ENCODE data around the gene GRK3.
"Not testable (repeated sequence)": the region's sequence is repeated elsewhere in the genome, so short reads cannot be mapped to it uniquely, and the experiment has no call there.

DNA sequence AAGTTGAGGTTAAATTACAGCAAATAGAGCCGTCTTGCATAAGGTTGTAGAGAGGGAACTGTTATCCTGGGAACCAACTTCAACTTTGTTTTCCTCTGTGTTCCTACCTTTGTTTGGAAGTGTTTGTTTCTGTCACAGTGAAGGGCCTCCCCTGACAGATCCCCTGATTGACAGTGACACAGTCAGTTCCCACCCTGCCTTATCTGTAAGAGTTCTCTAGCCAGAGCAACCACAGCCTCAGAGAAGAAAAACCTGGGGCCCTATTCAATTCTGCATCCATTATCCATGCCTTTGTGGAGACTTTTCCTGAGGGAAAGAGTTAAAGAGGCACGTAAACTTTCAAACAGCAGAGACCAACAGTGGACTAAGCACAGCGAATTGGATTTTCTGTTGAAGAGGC is 48.7 kb downstream of the GRK3 start:
- TF ChIP-seq YY1 (IDR thresholded peaks at IDR 0.05; ENCODE audit: extremely low read depth, insufficient replicate concordance, low read depth, low read length); POLR2A (IDR thresholded peaks at IDR 0.05; ENCODE audit: borderline replicate concordance, extremely low read depth, insufficient read depth, insufficient read length); SP1 (IDR thresholded peaks at IDR 0.05; ENCODE audit: low read depth); ZNF274 (IDR thresholded peaks at IDR 0.05; ENCODE audit: low read depth, low read length): not testable (repeated sequence)
- TF ChIP-seq, protein P1, sequence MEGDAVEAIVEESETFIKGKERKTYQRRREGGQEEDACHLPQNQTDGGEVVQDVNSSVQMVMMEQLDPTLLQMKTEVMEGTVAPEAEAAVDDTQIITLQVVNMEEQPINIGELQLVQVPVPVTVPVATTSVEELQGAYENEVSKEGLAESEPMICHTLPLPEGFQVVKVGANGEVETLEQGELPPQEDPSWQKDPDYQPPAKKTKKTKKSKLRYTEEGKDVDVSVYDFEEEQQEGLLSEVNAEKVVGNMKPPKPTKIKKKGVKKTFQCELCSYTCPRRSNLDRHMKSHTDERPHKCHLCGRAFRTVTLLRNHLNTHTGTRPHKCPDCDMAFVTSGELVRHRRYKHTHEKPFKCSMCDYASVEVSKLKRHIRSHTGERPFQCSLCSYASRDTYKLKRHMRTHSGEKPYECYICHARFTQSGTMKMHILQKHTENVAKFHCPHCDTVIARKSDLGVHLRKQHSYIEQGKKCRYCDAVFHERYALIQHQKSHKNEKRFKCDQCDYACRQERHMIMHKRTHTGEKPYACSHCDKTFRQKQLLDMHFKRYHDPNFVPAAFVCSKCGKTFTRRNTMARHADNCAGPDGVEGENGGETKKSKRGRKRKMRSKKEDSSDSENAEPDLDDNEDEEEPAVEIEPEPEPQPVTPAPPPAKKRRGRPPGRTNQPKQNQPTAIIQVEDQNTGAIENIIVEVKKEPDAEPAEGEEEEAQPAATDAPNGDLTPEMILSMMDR (IDR thresholded peaks at IDR 0.05 in 2 of 3, conservative IDR thresholded peaks at IDR 0.05 in 1 of 3; ENCODE audit: borderline replicate concordance in 1 of 3, insufficient read depth in 1 of 3, low read depth in 2 of 3, low read length in 2 of 3): not testable (repeated sequence)
- TF ChIP-seq, protein P2, sequence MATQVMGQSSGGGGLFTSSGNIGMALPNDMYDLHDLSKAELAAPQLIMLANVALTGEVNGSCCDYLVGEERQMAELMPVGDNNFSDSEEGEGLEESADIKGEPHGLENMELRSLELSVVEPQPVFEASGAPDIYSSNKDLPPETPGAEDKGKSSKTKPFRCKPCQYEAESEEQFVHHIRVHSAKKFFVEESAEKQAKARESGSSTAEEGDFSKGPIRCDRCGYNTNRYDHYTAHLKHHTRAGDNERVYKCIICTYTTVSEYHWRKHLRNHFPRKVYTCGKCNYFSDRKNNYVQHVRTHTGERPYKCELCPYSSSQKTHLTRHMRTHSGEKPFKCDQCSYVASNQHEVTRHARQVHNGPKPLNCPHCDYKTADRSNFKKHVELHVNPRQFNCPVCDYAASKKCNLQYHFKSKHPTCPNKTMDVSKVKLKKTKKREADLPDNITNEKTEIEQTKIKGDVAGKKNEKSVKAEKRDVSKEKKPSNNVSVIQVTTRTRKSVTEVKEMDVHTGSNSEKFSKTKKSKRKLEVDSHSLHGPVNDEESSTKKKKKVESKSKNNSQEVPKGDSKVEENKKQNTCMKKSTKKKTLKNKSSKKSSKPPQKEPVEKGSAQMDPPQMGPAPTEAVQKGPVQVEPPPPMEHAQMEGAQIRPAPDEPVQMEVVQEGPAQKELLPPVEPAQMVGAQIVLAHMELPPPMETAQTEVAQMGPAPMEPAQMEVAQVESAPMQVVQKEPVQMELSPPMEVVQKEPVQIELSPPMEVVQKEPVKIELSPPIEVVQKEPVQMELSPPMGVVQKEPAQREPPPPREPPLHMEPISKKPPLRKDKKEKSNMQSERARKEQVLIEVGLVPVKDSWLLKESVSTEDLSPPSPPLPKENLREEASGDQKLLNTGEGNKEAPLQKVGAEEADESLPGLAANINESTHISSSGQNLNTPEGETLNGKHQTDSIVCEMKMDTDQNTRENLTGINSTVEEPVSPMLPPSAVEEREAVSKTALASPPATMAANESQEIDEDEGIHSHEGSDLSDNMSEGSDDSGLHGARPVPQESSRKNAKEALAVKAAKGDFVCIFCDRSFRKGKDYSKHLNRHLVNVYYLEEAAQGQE (IDR thresholded peaks at IDR 0.05; ENCODE audit: low read depth): not testable (repeated sequence)
- TF ChIP-seq, protein P3, sequence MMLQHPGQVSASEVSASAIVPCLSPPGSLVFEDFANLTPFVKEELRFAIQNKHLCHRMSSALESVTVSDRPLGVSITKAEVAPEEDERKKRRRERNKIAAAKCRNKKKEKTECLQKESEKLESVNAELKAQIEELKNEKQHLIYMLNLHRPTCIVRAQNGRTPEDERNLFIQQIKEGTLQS (IDR thresholded peaks at IDR 0.05): not testable (repeated sequence)
